CD4-positive, alpha-beta T cell treated with Interleukin-6 at 100 ng/mL for 8 hours (primary cell): ENCODE results near the gene PCDHB9.
"Not testable (repeated sequence)": the region's sequence is repeated elsewhere in the genome, so short reads cannot be mapped to it uniquely, and the experiment has no call there.

Source experiments
- DNase-seq: peaks from one replicate; pipeline ENCODE4 v3.0.0-alpha.2; 2020; ENCODE audit warnings: mixed read lengths, low spot score

The PCDHB9 gene

DNA sequence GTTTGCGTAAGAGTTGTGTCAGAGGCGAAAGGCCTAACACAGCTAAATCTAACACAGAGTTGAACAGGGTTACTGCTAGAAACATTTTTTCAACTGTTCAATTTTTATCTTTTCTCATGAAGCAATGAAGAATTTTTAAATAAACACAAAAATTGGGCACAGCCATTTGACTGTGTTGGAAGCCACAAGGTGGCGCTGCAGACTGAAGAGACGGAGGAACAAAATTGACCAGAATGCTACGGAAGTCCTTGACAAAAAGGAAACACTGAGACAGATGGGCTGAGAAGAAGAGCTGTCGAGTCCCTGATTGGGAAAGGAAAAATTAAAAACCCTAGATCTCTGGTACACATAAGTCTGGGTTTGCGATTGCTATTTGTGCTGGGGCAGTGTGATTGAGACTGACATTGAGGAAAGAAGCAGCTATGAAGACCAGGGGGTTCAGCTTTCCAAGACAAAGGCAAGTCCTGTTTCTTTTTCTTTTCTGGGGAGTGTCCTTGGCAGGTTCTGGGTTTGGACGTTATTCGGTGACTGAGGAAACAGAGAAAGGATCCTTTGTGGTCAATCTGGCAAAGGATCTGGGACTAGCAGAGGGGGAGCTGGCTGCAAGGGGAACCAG is at the start of gene PCDHB9:
TSS of gene PCDHB9 (plus strand) at position 265 of the 616 bp plus-strand sequence. CDS start at position 423, 158 bp downstream.
- DNase-seq: no peak

DNA sequence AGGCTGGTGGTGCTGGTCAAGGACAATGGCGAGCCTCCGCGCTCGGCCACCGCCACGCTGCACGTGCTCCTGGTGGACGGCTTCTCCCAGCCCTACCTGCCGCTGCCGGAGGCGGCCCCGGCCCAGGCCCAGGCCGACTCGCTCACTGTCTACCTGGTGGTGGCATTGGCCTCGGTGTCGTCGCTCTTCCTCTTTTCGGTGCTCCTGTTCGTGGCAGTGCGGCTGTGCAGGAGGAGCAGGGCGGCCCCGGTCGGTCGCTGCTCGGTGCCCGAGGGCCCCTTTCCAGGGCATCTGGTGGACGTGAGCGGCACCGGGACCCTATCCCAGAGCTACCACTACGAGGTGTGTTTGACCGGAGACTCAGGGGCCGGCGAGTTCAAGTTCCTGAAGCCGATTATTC is 49.6 kb upstream of the PCDHB9 start:
- not testable (repeated sequence) for DNase-seq

DNA sequence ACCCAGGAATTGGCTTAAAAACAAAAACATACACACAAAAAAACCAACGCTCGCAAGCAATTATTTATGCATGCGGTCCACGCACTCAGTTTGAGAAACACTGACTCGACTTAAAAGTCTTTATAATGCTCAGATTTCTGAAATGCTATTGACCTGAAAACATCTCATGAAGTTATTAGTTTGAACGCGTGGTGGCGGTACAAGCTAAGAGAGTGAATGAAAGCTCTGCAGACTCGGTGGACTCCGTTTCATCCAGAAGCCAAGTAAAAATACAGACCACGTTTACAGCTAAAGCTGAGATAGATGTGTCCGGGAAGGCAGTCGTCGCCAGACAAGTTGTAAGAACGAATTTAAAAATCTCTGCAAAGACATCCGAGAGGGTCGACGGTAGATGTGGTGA is 37.1 kb upstream of the PCDHB9 start, which contains the start of gene PCDHB6:
TSS of gene PCDHB6 (plus strand) at position 246 of the 400 bp plus-strand sequence. CDS start 201 bp downstream, outside the sequence.
- no peak for DNase-seq

DNA sequence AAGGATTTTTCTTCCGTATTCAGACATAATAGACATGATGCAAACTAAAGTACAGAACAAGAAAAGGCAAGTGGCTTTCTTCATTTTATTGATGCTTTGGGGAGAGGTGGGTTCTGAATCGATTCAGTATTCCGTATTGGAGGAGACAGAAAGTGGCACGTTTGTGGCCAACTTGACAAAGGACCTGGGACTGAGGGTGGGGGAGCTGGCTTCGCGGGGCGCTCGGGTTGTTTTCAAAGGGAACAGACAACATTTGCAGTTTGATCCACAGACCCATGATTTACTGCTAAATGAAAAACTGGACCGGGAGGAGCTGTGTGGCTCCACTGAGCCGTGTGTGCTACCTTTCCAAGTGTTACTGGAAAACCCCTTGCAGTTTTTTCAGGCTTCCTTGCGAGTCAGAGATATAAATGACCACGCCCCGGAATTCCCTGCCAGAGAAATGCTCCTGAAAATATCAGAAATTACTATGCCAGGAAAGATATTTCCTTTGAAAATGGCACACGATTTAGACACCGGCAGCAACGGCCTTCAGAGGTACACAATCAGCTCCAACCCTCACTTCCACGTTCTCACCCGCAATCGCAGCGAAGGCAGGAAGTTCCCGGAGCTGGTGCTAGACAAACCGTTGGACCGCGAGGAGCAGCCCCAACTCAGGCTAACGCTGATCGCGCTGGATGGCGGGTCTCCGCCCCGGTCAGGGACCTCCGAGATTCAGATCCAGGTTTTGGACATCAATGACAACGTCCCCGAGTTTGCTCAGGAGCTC is 36.6 kb upstream of the PCDHB9 start:
- DNase-seq: no peak

DNA sequence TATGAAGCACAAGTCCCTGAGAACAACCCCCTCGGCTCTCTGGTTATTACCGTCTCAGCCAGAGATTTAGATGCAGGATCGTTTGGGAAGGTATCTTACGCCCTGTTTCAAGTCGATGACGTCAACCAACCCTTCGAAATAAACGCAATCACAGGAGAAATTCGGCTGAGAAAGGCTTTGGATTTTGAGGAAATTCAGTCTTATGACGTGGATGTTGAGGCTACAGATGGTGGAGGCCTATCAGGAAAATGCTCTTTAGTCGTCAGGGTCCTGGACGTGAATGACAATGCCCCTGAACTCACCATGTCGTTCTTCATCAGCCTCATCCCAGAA is 36.0 kb upstream of the PCDHB9 start:
- no peak for DNase-seq

DNA sequence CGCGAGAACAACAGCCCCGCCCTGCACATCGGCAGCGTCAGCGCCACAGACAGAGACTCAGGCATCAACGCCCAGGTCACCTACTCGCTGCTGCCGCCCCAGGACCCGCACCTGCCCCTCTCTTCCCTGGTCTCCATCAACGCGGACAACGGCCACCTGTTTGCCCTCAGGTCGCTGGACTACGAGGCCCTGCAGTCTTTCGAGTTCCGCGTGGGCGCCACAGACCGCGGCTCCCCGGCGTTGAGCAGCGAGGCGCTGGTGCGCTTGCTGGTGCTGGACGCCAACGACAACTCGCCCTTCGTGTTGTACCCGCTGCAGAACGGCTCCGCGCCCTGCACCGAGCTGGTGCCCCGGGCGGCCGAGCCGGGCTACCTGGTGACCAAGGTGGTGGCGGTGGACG is 35.3 kb upstream of the PCDHB9 start:
- DNase-seq: not testable (repeated sequence)

DNA sequence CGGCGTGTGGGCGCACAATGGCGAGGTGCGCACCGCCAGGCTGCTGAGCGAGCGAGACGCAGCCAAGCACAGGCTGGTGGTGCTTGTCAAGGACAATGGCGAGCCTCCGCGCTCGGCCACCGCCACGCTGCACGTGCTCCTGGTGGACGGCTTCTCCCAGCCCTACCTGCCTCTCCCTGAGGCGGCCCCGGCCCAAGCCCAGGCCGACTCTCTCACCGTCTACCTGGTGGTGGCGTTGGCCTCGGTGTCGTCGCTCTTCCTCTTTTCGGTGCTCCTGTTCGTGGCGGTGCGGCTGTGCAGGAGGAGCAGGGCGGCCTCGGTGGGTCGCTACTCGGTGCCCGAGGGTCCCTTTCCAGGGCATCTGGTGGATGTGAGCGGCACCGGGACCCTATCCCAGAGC is 34.9 kb upstream of the PCDHB9 start:
- not testable (repeated sequence) for DNase-seq

DNA sequence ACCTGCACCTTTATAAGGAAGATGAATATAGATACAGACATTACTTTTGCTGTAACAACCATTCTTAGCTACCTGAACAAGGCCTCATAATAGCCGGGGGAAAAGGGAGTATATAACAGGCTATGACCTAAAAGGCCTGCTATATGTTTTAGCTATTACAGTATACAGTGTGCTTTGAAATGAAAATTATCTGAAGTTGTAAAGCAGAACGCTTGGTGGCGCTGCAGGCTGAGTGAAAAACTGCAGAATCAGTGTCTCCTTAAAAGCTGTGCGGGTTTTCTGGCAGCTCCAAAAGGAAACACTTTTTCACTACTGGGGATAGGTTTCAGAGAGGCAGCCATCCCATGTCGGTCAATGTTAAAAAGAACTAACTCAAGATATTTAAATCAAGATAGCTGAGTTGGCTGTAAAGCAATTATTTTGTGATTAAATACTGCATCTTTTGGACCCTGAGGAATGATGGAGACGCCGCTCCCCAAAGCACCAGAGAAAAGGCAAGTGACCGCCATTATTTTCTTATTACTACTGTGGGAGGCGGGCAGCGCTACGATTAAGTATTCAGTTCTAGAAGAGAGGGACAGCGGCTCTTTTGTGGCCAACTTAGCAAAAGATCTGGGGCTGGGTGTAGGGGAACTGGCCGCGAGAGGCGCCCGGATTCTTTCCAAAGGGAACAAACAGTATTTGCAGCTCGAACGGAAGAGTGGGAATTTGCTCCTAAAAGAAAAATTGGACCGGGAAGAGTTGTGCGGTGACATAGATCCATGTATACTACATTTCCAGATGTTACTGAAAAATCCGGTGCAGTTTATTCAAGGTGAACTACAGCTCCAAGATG is 31.2 kb upstream of the PCDHB9 start:
- DNase-seq: no peak

DNA sequence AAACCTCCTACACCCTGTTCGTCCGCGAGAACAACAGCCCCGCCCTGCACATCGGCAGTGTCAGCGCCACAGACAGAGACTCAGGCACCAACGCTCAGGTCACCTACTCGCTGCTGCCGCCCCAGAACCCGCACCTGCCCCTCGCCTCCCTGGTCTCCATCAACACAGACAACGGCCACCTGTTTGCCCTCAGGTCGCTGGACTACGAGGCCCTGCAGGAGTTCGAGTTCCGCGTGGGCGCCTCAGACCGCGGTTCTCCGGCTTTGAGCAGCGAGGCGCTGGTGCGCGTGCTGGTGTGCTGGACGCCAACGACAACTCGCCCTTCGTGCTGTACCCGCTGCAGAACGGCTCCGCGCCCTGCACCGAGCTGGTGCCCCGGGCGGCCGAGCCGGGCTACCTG is 29.6 kb upstream of the PCDHB9 start:
- DNase-seq: not testable (repeated sequence)

DNA sequence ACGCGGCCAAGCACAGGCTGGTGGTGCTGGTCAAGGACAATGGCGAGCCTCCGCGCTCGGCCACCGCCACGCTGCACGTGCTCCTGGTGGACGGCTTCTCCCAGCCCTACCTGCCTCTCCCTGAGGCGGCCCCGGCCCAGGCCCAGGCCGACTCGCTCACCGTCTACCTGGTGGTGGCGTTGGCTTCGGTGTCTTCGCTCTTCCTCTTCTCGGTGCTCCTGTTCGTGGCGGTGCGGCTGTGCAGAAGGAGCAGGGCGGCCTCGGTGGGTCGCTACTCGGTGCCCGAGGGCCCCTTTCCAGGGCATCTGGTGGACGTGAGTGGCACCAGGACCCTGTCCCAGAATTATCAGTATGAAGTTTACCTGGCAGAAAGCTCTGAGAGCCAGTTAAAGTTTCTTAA is 29.1 kb upstream of the PCDHB9 start:
- not testable (repeated sequence) for DNase-seq

DNA sequence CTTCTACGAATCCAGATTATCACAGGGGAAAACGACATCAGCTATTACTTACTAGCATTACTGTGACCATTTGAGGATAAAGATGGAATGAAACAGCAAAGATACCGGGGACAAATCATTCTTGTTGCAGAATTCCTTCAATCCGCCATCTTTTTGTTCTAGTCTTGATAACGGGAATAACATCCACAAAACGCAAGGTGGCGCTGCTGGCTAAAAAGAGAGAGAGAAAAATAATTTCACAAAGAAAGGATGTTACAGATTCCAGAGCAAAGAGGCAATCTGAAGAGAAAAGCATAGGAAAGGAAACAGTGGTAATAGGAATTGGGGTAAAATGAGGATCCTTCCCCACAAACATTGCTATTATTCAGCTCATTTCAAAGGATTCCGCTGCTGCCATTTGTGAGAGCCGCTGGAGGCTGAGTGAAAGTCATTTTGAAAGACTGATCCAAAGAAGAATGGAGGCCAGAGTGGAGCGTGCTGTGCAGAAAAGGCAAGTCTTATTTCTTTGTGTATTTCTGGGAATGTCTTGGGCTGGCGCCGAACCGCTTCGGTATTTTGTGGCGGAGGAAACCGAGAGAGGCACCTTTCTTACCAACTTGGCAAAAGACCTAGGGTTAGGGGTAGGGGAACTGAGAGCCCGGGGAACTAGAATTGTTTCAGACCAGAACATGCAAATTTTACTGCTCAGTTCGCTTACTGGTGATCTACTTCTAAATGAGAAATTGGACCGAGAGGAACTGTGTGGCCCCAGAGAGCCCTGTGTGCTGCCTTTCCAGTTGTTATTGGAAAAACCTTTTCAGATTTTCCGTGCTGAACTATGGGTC is 14.4 kb upstream of the PCDHB9 start, which contains the start of gene PCDHB7:
TSS of gene PCDHB7 (plus strand) at position 264 of the 824 bp plus-strand sequence. CDS start at position 456, 192 bp downstream.
- no peak for DNase-seq

DNA sequence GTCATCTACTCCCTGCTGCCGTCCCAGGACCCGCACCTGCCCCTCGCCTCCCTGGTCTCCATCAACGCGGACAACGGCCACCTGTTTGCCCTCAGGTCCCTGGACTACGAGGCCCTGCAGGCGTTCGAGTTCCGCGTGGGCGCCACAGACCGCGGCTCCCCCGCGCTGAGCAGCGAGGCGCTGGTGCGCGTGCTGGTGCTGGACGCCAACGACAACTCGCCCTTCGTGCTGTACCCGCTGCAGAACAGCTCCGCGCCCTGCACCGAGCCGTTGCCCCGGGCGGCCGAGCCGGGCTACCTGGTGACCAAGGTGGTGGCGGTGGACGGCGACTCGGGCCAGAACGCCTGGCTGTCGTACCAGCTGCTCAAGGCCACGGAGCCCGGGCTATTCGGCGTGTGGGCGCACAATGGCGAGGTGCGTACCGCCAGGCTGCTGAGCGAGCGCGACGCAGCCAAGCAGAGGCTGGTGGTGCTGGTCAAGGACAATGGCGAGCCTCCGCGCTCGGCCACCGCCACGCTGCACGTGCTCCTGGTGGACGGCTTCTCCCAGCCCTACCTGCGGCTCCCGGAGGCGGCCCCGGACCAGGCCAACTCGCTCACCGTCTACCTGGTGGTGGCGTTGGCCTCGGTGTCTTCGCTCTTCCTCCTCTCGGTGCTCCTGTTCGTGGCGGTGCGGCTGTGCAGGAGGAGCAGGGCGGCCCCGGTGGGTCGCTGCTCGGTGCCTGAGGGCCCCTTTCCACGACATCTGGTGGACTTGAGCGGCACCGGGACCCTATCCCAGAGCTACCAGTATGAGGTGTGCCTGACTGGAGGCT is 12.5 kb upstream of the PCDHB9 start:
- DNase-seq: not testable (repeated sequence)

DNA sequence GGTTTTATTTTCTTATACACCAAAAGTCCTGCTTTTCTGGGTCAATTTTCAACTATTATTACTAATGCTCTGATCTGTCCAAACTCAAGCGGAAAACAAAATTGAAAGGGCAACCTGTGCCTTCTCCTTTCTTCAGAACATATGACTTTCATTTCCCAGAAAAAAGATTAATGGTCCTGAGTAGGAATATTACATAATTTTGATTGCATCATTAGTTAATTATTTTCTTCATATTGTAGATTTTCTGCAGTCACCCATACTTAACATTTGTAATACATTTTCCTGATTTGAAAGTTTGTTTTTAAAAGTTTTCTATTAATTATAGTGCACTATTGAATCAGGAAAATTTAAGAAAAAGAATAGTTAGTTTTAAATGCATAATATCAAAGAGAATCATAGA is 11.0 kb upstream of the PCDHB9 start:
- no peak for DNase-seq

DNA sequence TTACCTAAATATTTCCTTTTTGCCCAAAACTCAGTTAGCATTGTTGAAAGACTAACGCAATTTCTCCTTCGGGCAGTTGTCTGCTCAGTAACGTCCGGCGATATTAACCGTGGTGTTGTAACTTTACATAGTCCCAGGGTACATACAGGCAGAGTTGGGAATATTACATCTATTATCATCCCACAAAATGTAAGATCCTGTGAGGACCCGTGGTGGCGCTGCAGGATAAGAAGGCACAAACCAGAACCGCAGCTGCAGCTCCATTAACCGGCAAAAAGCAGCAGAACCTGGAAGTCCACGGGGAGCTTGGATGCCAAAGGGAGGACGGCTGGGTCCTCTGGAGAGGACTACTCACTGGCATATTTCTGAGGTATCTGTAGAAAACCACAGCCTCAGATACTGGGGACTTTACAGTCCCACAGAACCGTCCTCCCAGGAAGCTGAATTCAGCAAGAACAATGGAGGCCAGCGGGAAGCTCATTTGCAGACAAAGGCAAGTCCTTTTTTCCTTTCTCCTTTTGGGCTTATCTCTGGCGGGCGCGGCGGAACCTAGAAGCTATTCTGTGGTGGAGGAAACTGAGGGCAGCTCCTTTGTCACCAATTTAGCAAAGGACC is 9.3 kb upstream of the PCDHB9 start, which contains the start of gene PCDHB8:
TSS of gene PCDHB8 (plus strand) at position 214 of the 615 bp plus-strand sequence. CDS start at position 459, 245 bp downstream.
- DNase-seq: not testable (repeated sequence)

DNA sequence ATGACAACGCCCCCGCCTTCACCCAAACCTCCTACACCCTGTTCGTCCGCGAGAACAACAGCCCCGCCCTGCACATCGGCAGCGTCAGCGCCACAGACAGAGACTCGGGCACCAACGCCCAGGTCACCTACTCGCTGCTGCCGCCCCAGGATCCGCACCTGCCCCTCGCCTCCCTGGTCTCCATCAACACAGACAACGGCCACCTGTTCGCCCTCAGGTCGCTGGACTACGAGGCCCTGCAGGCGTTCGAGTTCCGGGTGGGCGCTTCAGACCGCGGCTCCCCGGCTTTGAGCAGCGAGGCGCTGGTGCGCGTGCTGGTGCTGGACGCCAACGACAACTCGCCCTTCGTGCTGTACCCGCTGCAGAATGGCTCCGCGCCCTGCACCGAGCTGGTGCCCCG is 7.6 kb upstream of the PCDHB9 start:
- DNase-seq: not testable (repeated sequence)

DNA sequence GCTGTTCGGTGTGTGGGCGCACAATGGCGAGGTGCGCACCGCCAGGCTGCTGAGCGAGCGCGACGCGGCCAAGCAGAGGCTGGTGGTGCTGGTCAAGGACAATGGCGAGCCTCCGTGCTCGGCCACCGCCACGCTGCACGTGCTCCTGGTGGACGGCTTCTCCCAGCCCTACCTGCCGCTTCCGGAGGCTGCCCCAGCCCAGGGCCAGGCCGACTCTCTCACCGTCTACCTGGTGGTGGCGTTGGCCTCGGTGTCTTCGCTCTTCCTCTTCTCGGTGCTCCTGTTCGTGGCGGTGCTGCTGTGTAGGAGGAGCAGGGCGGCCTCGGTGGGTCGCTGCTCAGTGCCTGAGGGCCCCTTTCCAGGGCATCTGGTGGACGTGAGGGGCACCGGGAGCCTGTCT is 7.1 kb upstream of the PCDHB9 start:
- DNase-seq: not testable (repeated sequence)

DNA sequence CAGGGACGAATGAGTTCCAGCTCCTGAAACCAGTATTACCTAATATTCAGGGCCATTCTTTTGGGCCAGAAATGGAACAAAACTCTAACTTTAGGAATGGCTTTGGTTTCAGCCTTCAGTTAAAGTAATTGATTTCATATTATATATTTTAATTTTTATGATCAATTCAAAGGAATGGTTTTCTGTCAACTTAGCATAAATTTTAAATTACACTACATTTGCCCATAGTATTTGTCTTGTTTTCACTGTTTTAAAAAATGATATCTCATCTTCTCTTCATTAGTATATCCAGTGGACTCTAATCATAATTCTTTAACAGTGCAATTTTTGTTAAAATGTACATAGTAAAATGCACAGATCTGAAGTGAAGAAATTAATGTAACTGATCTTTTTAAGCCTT is 6.6 kb upstream of the PCDHB9 start:
- no peak for DNase-seq

DNA sequence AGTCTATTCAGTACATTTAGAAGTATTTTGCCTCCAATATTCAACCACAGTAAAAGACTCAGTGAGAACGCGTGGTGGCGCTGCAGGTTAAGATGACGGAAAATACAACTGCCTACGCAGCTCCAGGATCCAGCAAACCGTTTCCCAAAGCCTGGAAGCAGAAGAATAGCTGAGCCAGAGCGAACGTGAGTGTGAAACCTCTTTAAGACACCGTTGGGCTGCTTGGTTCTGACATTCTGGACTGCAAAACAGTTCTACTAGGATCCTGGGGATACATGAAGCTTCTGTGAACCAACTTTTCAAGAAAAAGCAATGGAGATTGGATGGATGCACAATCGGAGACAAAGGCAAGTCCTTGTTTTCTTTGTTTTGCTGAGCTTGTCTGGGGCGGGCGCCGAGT is 4.7 kb upstream of the PCDHB9 start, which contains the start of gene PCDHB16:
TSS of gene PCDHB16 (plus strand) at position 140 of the 400 bp plus-strand sequence. CDS start at position 313, 173 bp downstream.
- DNase-seq: no peak

DNA sequence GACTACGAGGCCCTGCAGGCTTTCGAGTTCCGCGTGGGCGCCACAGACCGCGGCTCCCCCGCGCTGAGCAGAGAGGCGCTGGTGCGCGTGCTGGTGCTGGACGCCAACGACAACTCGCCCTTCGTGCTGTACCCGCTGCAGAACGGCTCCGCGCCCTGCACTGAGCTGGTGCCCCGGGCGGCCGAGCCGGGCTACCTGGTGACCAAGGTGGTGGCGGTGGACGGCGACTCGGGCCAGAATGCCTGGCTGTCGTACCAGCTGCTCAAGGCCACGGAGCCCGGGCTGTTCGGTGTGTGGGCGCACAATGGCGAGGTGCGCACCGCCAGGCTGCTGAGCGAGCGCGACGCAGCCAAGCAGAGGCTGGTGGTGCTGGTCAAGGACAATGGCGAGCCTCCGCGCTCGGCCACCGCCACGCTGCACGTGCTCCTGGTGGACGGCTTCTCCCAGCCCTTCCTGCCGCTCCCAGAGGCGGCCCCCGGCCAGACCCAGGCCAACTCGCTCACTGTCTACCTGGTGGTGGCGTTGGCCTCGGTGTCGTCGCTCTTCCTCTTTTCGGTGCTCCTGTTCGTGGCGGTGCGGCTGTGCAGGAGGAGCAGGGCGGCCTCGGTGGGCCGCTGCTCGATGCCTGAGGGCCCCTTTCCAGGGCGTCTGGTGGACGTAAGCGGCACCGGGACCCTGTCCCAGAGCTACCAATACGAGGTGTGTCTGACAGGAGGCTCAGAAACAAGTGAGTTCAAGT is 2.7 kb upstream of the PCDHB9 start:
- not testable (repeated sequence) for DNase-seq
